Measurements from ENCODE around the gene MEPE. TPM values are rescaled to one million over a fixed set of nuclear protein-coding genes. Genes with fewer than 3 reads are reported as not detected.

Gene MEPE, protein sequence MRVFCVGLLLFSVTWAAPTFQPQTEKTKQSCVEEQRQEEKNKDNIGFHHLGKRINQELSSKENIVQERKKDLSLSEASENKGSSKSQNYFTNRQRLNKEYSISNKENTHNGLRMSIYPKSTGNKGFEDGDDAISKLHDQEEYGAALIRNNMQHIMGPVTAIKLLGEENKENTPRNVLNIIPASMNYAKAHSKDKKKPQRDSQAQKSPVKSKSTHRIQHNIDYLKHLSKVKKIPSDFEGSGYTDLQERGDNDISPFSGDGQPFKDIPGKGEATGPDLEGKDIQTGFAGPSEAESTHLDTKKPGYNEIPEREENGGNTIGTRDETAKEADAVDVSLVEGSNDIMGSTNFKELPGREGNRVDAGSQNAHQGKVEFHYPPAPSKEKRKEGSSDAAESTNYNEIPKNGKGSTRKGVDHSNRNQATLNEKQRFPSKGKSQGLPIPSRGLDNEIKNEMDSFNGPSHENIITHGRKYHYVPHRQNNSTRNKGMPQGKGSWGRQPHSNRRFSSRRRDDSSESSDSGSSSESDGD
- not detected for polyA plus RNA-seq (2012; ENCODE audit: missing spikeins)

DNA sequence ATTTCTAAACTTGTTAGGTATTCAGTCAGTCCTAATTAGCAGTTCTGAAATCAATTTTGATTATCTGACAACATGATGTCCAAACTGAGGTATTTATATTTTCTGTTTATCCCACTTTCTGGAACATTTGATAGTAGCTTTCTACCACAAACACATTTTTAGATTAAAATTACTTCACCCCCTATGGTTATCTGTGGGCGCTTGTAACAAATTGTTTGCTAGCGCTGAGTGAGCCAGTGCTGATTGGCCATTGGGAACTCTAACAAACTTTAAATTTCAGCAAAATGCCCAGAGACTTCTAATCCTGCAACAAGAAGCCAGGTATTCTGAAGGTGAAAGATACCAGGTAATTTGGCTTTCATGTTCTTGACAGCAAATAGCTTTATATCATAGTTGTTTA lies at the start of gene MEPE:
MEPE (plus strand) TSS at position 301 of the 400 bp plus-strand sequence. CDS start 1,746 bp downstream, outside the sequence.
- DNase-seq (ENCODE audit: insufficient read length) (no peak), FAIRE-seq (no peak)
- TF ChIP-seq POLR2AphosphoS5 (IDR thresholded peaks at IDR 0.05; ENCODE audit: low read depth, low read length) (no peak), POLR2A (IDR thresholded peaks at IDR 0.05; ENCODE audit: low read depth, low read length) (no peak), TAF1 (IDR thresholded peaks at IDR 0.05; ENCODE audit: borderline replicate concordance, low read depth, low read length) (no peak)

DNA sequence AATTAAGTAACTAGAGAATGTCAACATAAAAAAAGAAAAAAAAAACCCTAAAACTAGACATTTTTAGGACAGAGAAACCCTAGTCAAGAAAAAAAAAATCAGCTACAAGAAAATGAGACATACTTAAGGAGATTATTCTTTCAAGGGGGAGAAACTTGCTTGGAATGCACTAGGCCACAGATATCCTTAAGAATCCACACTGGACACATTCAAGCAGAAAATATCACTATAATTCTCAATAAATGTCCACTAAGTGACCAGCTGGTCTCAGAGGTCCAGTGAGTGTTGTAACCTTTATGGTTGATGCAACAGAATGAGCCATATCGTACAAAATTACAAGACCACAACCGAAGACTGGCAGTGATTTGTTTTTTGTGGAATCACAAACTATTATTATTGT lies 49.0 kb upstream of the MEPE start:
- FAIRE-seq (no peak), DNase-seq (ENCODE audit: insufficient read length) (no peak)
- TF ChIP-seq TAF1 (IDR thresholded peaks at IDR 0.05; ENCODE audit: borderline replicate concordance, low read depth, low read length) (no peak), POLR2A (IDR thresholded peaks at IDR 0.05; ENCODE audit: low read depth, low read length) (no peak), POLR2AphosphoS5 (IDR thresholded peaks at IDR 0.05; ENCODE audit: low read depth, low read length) (no peak)

DNA sequence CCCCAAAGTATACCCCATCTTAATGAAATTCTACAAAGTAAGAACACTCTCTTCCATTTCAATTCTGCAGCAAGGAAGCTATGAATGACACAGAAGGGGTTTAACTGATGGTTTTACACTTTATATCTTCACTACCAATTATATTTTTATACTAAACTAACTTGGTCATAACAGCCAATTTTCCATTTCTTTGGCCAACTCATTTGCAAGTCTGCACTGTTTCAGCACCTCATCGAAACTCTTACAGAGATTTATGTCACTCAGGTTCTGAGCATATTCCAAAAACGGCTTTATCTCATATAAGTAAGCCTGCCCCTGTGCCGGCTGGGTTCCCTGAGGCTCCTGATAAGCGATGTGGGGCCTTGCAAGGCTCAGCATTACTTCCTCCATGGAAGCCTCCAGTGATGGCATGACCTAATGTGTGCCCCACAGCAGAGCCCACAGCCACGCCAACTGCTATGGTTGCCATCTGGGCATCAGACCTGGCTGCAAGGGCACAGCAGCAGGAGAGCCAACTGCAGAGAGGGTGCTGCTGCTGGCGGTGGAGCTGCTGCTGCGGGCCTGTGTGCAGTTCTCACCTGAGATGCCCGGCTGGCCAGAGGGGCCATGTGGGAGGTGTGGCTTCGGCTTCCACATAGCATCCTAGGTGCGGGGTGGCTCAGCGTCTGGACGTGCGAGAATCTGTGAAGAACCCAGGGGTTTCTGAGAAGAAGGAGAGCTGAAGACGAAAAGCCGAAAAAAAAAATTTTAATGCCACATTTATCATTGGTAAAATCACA lies 46.8 kb upstream of the MEPE start:
- FAIRE-seq = no peak

DNA sequence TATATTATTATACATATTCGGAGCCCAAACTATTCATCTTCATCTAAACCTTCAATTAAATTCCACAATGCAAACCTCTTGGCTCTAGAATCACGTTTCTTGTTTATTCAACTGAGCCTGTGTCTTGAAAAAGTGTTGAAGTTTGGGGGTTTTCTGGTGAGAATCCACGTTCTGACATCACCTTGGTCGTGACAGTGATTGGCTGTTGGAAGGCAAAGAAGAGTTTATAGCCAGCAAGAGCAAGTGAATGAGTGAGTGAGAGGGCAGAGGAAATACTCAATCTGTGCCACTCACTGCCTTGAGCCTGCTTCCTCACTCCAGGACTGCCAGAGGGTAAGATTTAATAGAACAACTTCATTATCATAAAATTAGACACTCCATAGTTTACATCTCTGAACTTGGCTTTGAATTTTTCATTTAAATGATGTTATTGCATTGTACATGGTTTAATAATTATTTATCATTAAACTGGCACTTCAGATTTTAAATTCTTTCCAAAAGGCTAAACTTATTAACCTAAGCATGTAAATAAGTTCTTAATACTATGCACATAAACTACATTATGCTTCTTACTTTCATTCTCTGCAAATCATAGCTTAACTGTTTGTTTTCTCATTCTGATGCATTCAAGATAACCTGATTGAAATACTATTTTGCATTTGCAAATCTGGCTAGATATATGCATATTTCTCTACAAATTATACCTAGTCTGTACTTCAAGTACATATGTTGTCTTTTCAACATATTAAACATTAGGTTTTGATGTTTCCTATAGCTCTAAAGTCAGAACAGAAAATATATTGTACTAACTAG lies 33.3 kb upstream of the MEPE start, which contains the start of gene IBSP:
IBSP (plus strand) TSS at position 254 of the 813 bp plus-strand sequence. CDS start 2,808 bp downstream, outside the sequence.
- FAIRE-seq (no peak), DNase-seq (ENCODE audit: insufficient read length) (no peak)
- TF ChIP-seq POLR2A (IDR thresholded peaks at IDR 0.05; ENCODE audit: low read depth, low read length) (no peak), TAF1 (IDR thresholded peaks at IDR 0.05; ENCODE audit: borderline replicate concordance, low read depth, low read length) (no peak), POLR2AphosphoS5 (IDR thresholded peaks at IDR 0.05; ENCODE audit: low read depth, low read length) (no peak)

More for the DNA sequence above, 46.8 kb upstream of the MEPE start:
- no peak for DNase-seq (ENCODE audit: insufficient read length)
- no peak for TF ChIP-seq POLR2AphosphoS5 (IDR thresholded peaks at IDR 0.05; ENCODE audit: low read depth, low read length)

DNA sequence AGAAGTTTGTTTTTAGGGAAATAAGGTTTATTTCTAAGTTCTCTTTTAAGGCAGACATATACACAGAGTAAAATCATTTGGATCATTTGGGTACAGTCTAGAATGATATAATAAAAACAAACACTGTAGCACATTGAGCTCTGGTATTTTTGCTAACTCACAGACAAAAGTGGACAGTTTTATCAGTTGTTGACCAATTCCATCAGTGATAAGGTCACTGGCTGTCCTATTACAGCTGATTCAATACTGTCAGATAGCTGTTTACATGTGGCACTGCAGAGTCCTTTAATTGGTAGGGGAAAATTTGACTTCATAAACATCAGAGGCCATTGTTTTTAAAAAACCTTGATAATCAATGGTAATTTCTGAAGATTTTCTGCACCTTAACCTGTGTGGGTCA lies 29.9 kb upstream of the MEPE start:
- DNase-seq (ENCODE audit: insufficient read length) (no peak), FAIRE-seq (no peak)
- TF ChIP-seq POLR2A (IDR thresholded peaks at IDR 0.05; ENCODE audit: low read depth, low read length) (no peak), POLR2AphosphoS5 (IDR thresholded peaks at IDR 0.05; ENCODE audit: low read depth, low read length) (no peak), TAF1 (IDR thresholded peaks at IDR 0.05; ENCODE audit: borderline replicate concordance, low read depth, low read length) (no peak)

DNA sequence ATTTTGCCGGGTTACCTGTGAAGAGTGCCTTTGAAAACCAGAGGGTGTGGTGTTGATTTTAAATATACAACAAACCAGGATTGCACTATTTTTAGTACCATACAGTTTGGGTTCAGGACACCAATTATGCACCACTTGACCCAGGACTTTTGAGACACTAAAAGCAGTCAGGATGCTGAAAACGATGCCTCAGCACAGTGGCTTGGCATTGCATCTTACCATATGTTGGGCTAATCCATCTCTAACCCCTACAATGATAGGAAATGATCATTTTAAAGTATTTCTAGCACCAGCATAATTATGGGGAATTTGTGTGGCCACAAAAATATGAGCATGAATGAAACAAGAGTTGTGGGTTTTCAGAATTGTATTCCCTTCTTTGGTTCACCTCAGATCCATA lies 29.3 kb upstream of the MEPE start:
- TF ChIP-seq TAF1 (IDR thresholded peaks at IDR 0.05; ENCODE audit: borderline replicate concordance, low read depth, low read length) = no peak
- TF ChIP-seq POLR2A (IDR thresholded peaks at IDR 0.05; ENCODE audit: low read depth, low read length) = no peak
- TF ChIP-seq POLR2AphosphoS5 (IDR thresholded peaks at IDR 0.05; ENCODE audit: low read depth, low read length) = no peak
- DNase-seq (ENCODE audit: insufficient read length) (no peak), FAIRE-seq (no peak)

DNA sequence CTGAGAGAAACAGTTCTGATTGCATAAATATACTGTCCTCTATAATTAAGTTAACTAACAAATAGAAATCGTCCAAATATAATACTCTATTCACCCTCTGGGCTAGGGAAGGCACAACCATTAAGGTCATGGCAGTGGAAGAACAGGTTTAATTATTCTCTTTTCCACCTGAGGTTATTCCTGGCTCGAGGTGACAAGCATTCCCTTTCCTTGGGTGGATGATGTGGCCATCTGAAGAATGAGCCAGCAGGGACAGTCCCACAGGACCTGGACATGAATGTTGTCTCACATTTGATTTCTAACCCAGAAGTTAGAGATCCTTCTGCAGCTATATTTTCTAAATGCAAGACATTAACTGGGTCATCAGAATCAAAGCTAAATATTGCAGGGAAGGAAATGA lies 27.9 kb upstream of the MEPE start:
- FAIRE-seq (no peak), DNase-seq (ENCODE audit: insufficient read length) (no peak)
- no peak for TF ChIP-seq POLR2A (IDR thresholded peaks at IDR 0.05; ENCODE audit: low read depth, low read length)
- no peak for TF ChIP-seq POLR2AphosphoS5 (IDR thresholded peaks at IDR 0.05; ENCODE audit: low read depth, low read length)
- no peak for TF ChIP-seq TAF1 (IDR thresholded peaks at IDR 0.05; ENCODE audit: borderline replicate concordance, low read depth, low read length)

DNA sequence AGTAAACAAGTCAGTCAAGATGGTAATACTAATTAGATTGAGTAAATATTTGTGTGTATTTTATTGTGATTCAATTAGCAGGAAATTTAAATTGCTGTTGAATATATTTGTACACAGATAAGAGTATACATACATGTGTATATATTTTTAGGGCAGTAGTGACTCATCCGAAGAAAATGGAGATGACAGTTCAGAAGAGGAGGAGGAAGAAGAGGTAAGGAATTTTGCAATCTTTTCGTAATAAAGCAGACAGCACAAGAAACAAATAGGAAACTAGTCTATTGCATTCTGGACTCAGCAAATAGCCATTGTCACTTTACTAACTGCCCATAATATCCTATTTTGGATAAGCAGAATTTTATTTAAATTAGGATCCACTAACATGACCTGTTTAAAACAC lies 26.8 kb upstream of the MEPE start:
- DNase-seq (ENCODE audit: insufficient read length) = no peak
- no peak for TF ChIP-seq POLR2A (IDR thresholded peaks at IDR 0.05; ENCODE audit: low read depth, low read length)
- TF ChIP-seq TAF1 (IDR thresholded peaks at IDR 0.05; ENCODE audit: borderline replicate concordance, low read depth, low read length) = no peak
- no peak for TF ChIP-seq POLR2AphosphoS5 (IDR thresholded peaks at IDR 0.05; ENCODE audit: low read depth, low read length)

DNA sequence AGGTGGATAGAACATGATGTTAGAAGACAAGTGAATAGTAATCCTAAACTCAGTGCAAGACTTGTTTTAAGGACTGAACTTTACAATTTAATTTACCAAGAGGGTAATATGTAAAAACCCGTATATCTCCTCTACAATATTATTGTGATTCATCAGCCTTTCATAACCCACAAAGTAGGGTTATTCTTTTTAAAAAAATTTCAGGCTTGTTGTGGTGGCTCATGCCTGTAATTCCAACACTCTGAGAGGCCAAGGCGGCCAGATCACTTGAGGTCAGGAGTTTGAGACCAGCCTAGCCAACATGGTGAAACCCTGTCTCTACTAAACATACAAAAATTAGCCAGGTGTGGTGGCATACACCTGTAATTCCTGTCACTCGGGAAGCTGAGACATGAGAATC lies 26.2 kb upstream of the MEPE start:
- FAIRE-seq = no peak
- DNase-seq (ENCODE audit: insufficient read length) = no peak
- TF ChIP-seq POLR2AphosphoS5 (IDR thresholded peaks at IDR 0.05; ENCODE audit: low read depth, low read length) (no peak), POLR2A (IDR thresholded peaks at IDR 0.05; ENCODE audit: low read depth, low read length) (no peak), TAF1 (IDR thresholded peaks at IDR 0.05; ENCODE audit: borderline replicate concordance, low read depth, low read length) (no peak)

More for the DNA sequence above, 26.8 kb upstream of the MEPE start:
- no peak for FAIRE-seq

DNA sequence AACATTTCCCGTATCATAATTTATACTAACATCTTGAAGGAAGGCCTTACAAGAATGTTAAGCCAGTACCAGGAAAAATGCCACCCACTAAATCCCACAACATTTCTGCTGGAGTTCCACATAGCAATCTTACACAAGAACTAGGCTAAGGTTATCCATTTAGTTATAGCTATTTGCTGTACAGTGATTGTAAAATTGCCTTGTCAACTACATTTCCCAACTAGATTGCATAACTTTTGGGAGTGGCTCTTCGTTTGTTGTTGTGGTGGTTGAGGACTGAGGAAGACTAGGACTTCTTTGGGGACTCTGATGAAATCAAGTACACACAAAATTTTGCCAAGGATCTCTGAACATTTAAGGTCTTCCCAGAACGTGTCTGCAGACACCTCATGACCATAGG lies 25.4 kb upstream of the MEPE start:
- FAIRE-seq (no peak), DNase-seq (ENCODE audit: insufficient read length) (no peak)
- no peak for TF ChIP-seq POLR2AphosphoS5 (IDR thresholded peaks at IDR 0.05; ENCODE audit: low read depth, low read length)
- TF ChIP-seq TAF1 (IDR thresholded peaks at IDR 0.05; ENCODE audit: borderline replicate concordance, low read depth, low read length) = no peak
- TF ChIP-seq POLR2A (IDR thresholded peaks at IDR 0.05; ENCODE audit: low read depth, low read length) = no peak

DNA sequence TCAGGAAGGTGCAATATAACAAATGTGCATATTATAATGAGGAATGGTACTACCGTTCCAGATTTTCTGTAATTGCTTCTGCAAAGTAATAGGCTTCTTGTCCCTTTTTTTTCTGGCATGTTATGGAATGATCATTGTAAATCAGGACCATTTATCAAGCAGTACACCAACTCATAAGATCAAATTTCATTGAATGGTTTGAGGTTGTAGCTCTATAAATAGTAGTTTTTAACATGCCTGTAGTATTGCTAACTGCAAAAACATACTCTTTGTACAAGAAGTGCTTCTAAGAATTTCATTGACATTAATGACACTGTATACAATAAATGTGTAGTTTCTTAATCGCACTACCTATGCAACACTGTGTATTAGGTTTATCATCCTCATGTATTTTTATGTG lies 20.8 kb upstream of the MEPE start:
- no peak for TF ChIP-seq POLR2A (IDR thresholded peaks at IDR 0.05; ENCODE audit: low read depth, low read length)
- no peak for TF ChIP-seq TAF1 (IDR thresholded peaks at IDR 0.05; ENCODE audit: borderline replicate concordance, low read depth, low read length)
- no peak for TF ChIP-seq POLR2AphosphoS5 (IDR thresholded peaks at IDR 0.05; ENCODE audit: low read depth, low read length)
- DNase-seq (ENCODE audit: insufficient read length) (no peak), FAIRE-seq (no peak)
